A549 (cell line): Measurements from ENCODE around the gene ATG9A. TPM values are rescaled to one million over a fixed set of nuclear protein-coding genes. Genes with fewer than 3 reads are reported as not detected.
A peak's percentile ranks its signal among the peaks of the same experiment; 100 is the strongest.

ENCODE experiments used
- ATAC-seq, 2 experiments: fragments of 200-7000 bp in 1 of 2; fragments of >200 bp in 1 of 2; cut with Nextera tagmentation in 1 of 2; cut with Tn5 transposase in 1 of 2; 3 replicates each; pipeline versions ENCODE4 v1.8.0 to v1.9.1; 2018 to 2020; ENCODE audit warnings: mild to moderate bottlenecking in 1 of 2, moderate library complexity in 1 of 2
- CTCF ChIA-PET: fragments of 300-600 bp; sonication (Branson Sonifier 250); formaldehyde crosslinking; extraction: SDS; loops from one replicate; lab custom pipeline; 2021; ENCODE audit warnings: antibody characterized with exemption, inconsistent platforms; lab: Yijun Ruan, JAX
- POLR2A ChIA-PET: fragments of 350-600 bp; formaldehyde crosslinking; extraction: SDS; loops from one replicate; lab custom pipeline; 2021; ENCODE audit warnings: antibody characterized with exemption, inconsistent platforms; lab: Yijun Ruan, JAX
- DNase-seq, 2 experiments: peaks; one replicate each; pipeline versions ENCODE4 v3.0.0 to v3.0.0-alpha.2; 2011 to 2016; ENCODE audit warnings: low read depth in 1 of 2, low spot score in 1 of 2
- FAIRE-seq: peaks from 2 replicates; lab custom pipeline; 2011; peaks lifted over from hg19 to GRCh38; lab: Jason Lieb, UNC
- H3K27ac ChIP-seq, 2 experiments: fragments of >200 bp; sonication (Bioruptor Twin); formaldehyde crosslinking; 3 replicates each; pipeline ENCODE4 v1.5.1; 2016 to 2017
- H3K4me1 ChIP-seq: fragments of >200 bp; sonication (Bioruptor Twin); formaldehyde crosslinking; 3 replicates; pipeline ENCODE4 v1.6.1; 2016
- H3K4me2 ChIP-seq: fragments of >200 bp; sonication (Bioruptor Twin); formaldehyde crosslinking; 3 replicates; pipeline ENCODE4 v1.6.1; 2016
- H3K4me3 ChIP-seq: fragments of >200 bp; sonication (Bioruptor Twin); formaldehyde crosslinking; 3 replicates; pipeline ENCODE4 v1.5.1; 2016
- H3K9me3 ChIP-seq: fragments of >200 bp; sonication (Bioruptor Twin); formaldehyde crosslinking; 3 replicates; pipeline ENCODE4 v1.6.1; 2016
- BHLHE40 ChIP-seq: IDR thresholded peaks from 2 replicates; pipeline ENCODE4 v1.6.1; 2012; ENCODE audit warnings: low read depth, low read length, inconsistent platforms
- CTCF ChIP-seq: fragments of >200 bp; sonication (Bioruptor Twin); formaldehyde crosslinking; IDR thresholded peaks from 3 replicates; pipeline ENCODE4 v1.5.1; 2016
- EHMT2 ChIP-seq: fragments of 200-600 bp; sonication (generic); IDR thresholded peaks from 2 replicates; pipeline ENCODE4 v1.6.1; 2016; ENCODE audit warnings: antibody characterized with exemption, low read depth, mild to moderate bottlenecking, moderate library complexity
- EP300 ChIP-seq, 2 experiments: fragments of >200 bp; sonication (Bioruptor Twin); formaldehyde crosslinking; IDR thresholded peaks; 2 replicates in 1 of 2; 3 replicates in 1 of 2; pipeline ENCODE4 v1.6.1; 2016 to 2017
- GATA3 ChIP-seq: IDR thresholded peaks from 2 replicates; pipeline ENCODE4 v1.6.1; 2012; ENCODE audit warnings: borderline replicate concordance
- HES2 ChIP-seq: fragments of >200 bp; sonication (Bioruptor Twin); formaldehyde crosslinking; IDR thresholded peaks from 2 replicates; pipeline ENCODE4 v1.6.1; 2016
- HOXA7 ChIP-seq: fragments of 250-450 bp; sonication (Bioruptor Pico); IDR thresholded peaks from 2 replicates; pipeline ENCODE4 v1.5.0; 2020; ENCODE audit warnings: mild to moderate bottlenecking, moderate library complexity
- HOXB5 ChIP-seq: fragments of 250-450 bp; sonication (Bioruptor Pico); IDR thresholded peaks from 2 replicates; pipeline ENCODE4 v1.5.0; 2020; ENCODE audit warnings: mild to moderate bottlenecking, moderate library complexity
- JUN ChIP-seq, 2 experiments: fragments of >200 bp; sonication (Bioruptor Twin); formaldehyde crosslinking; IDR thresholded peaks; 2 replicates in 1 of 2; 3 replicates in 1 of 2; pipeline ENCODE4 v1.6.1; 2016 to 2017
- MAZ ChIP-seq: fragments of 150-350 bp; IDR thresholded peaks from 2 replicates; pipeline ENCODE4 v1.6.1; 2014; ENCODE audit warnings: antibody characterized with exemption, low read depth, low read length, borderline replicate concordance
- PBX3 ChIP-seq: IDR thresholded peaks from 2 replicates; pipeline ENCODE4 v1.6.1; 2012
- PHF8 ChIP-seq: fragments of 200-600 bp; sonication (generic); IDR thresholded peaks from 2 replicates; pipeline ENCODE4 v1.6.1; 2016; ENCODE audit warnings: low read depth, mild to moderate bottlenecking, antibody characterized with exemption, moderate library complexity, borderline replicate concordance
- POLR2A ChIP-seq: IDR thresholded peaks from 2 replicates; pipeline ENCODE4 v1.6.1; 2012; ENCODE audit warnings: mild to moderate bottlenecking, low read length
- POLR2AphosphoS2 ChIP-seq: conservative IDR thresholded peaks from 2 replicates; pipeline ENCODE4 v1.6.1; 2012; ENCODE audit warnings: low read length, improper control_type of control experiment, inconsistent platforms
- RNF2 ChIP-seq: fragments of 200-600 bp; sonication (generic); IDR thresholded peaks from 2 replicates; pipeline ENCODE4 v1.6.1; 2016; ENCODE audit warnings: low read depth, mild to moderate bottlenecking, antibody characterized with exemption, moderate library complexity, borderline replicate concordance
- SMC3 ChIP-seq: fragments of >200 bp; sonication (Bioruptor Twin); formaldehyde crosslinking; IDR thresholded peaks from 3 replicates; pipeline ENCODE4 v1.6.1; 2018; ENCODE audit warnings: inconsistent platforms
- ZC3H11A ChIP-seq: fragments of 450-650 bp; IDR thresholded peaks from 2 replicates; pipeline ENCODE4 v1.6.1; 2014; ENCODE audit warnings: antibody characterized with exemption, mild to moderate bottlenecking
- WGBS: methylation state at CpG from one replicate; pipeline ENCODE4 v1.1.6; 2017; ENCODE audit errors: missing lambda C conversion rate; 5-methylcytosine and 5-hydroxymethylcytosine counted together
- polyA plus RNA-seq, 4 experiments: library from polyadenylated mRNA; depleted of rRNA in 3 of 4; stranded (reverse); fragments of >200 nt; fragmentation: RNase III in 1 of 4; extraction: RNeasy Plus Mini Kit Qiagen cat#74134 plus additional on column Dnase treatment in 1 of 4; gene quantifications; 2 replicates in 3 of 4; 3 replicates in 1 of 4; pipeline ENCODE4 v1.2.3, GENCODE V29; 2011 to 2017
- TF ChIP-seq, protein P1 (sequence below): IDR thresholded peaks from 2 replicates; pipeline ENCODE4 v1.6.1; 2012; ENCODE audit warnings: low read depth, borderline replicate concordance
- TF ChIP-seq, protein P2 (sequence below): fragments of 450-650 bp; IDR thresholded peaks from 2 replicates; pipeline ENCODE4 v1.6.1; 2014; ENCODE audit warnings: antibody characterized with exemption

The ATG9A gene
- polyA plus RNA-seq, 2 of the 4 experiments (the other 2 are of a cell fraction) = 41.9 to 75.2 TPM

DNA sequence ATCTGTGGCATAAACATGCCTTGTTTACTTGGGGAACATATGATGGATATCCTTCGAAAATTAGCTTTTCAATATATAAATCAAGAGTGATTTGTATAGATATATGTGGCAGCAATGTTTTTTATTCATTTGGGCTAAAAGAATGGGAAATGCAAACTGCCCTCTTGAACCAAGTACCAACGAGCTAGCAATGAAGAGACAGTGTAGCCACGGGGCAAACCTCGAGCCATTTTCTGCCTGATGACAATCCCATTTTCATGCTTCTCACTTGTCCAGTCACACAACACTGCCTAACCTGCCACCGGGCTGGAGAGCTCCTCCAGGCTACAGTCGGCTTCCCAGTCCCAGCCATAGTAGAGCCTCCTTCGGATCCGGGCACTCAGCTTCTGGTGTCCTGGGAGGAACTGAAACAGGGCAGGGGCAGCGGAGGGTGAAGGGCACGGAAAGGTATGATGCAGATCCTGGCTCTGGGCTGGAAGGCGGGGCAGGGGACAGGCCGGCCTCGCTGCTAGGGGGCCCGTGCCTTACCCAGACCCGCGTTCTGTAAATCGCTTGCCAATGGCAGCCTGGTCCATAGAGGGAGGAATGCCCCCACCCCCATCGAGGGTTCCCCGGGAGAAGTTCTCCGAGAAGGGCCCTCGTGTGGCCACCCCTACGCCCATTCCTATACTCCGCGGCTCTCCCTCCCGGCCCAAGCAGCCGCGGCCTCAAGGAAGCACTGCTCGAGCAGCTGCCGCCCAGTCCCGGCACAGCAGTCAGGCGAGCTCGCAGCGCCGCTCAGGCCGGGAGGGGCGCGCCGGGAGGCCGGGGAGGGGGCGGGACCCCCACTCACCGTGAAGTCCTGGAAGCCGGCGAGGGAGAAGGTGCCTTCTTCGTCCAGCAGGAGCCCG, 53.3 kb downstream of the ATG9A start:
- Histone ChIP-seq H3K4me1 (peaks cover 15% of the 10 kb centered on the region), H3K4me2 (peak overlapping the region; percentile 84), H3K4me3 (peak overlapping the region; percentile 84), H3K9me3 (no peaks in the 10 kb centered on the region), H3K27ac (peak overlapping the region; percentile 83 to 96)
- peak; percentile 33 to 34 for DNase-seq
- ChIA-PET POLR2A (interaction anchor here (0.7 to 2.5 kb wide), 11 partner anchors 16 to 354 kb away, joined by 3 to 15 read pairs (median 4); partner anchors contain the start of genes ABCB6, DNAJB2, TUBA4A and ZFAND2B), CTCF (interaction anchor here (0.7 to 10.6 kb wide), 15 partner anchors 11 to 212 kb away, joined by 3 to 177 read pairs (median 5); partner anchors contain the start of genes ABCB6, DNAJB2 and NHEJ1)
- no peak for FAIRE-seq
- ATAC-seq = peak; percentile 54 to 66
- no peak for TF ChIP-seq POLR2A
- no peak for TF ChIP-seq BHLHE40
- TF ChIP-seq, protein P1, sequence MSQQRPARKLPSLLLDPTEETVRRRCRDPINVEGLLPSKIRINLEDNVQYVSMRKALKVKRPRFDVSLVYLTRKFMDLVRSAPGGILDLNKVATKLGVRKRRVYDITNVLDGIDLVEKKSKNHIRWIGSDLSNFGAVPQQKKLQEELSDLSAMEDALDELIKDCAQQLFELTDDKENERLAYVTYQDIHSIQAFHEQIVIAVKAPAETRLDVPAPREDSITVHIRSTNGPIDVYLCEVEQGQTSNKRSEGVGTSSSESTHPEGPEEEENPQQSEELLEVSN = no peak
- no peak for TF ChIP-seq HOXA7 (CRISPR knock-in tag)
- 7% methylated on average over 25 of the region's 45 CpGs for WGBS

- peak overlapping the region in 1 of 2 experiments; percentile 96; a peak in 1 of 6 replicates for H3K27ac ChIP-seq
- POLR2A ChIA-PET = interaction anchor here (2.5 kb wide), 1 partner anchor 31 kb away, joined by 12 read pairs; the partner anchor contains the start of gene ZFAND2B
Measured at GRCh38 chr2:219175486-219175885, 54.0 kb downstream of the ATG9A start.

More at GRCh38 chr2:219175486-219175885, 54.0 kb downstream of the ATG9A start:
- no peak for ATAC-seq
- FAIRE-seq = no peak
- Histone ChIP-seq H3K4me3 (no peak overlapping the region; the same call in 2 of the 3 replicates), H3K4me1 (peaks cover 15% of the 10 kb centered on the region), H3K9me3 (no peaks in the 10 kb centered on the region), H3K4me2 (peak overlapping the region; percentile 84)
- CTCF ChIA-PET = interaction anchor here (0.6 to 10.6 kb wide), 15 partner anchors 10 to 213 kb away, joined by 3 to 177 read pairs (median 6); partner anchors contain the start of genes ABCB6, DNAJB2 and NHEJ1
- DNase-seq = no peak
- WGBS = 73% methylated on average over 7 of the region's 7 CpGs
- TF ChIP-seq PHF8 = no peak
- TF ChIP-seq, protein P2, sequence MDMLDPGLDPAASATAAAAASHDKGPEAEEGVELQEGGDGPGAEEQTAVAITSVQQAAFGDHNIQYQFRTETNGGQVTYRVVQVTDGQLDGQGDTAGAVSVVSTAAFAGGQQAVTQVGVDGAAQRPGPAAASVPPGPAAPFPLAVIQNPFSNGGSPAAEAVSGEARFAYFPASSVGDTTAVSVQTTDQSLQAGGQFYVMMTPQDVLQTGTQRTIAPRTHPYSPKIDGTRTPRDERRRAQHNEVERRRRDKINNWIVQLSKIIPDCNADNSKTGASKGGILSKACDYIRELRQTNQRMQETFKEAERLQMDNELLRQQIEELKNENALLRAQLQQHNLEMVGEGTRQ = no peak
- TF ChIP-seq POLR2A = no peak
- no peak for TF ChIP-seq EP300 (IDR thresholded peaks at IDR 0.05)
- no peak for TF ChIP-seq CTCF
- no peak for TF ChIP-seq HOXB5 (CRISPR knock-in tag)
- TF ChIP-seq HES2 = no peak
- no peak for TF ChIP-seq GATA3
- TF ChIP-seq PBX3 = no peak
- no peak for TF ChIP-seq ZC3H11A
- TF ChIP-seq POLR2AphosphoS2 = no peak
- no peak for TF ChIP-seq EHMT2
- TF ChIP-seq SMC3 = no peak
- no peak for TF ChIP-seq RNF2
- TF ChIP-seq MAZ = no peak
- TF ChIP-seq JUN (IDR thresholded peaks at IDR 0.05) = no peak
